GM12873 (cell line): ENCODE data around the gene TUBA3C.

Experiments
- CTCF ChIP-seq: IDR thresholded peaks from 2 replicates; pipeline ENCODE4 v1.5.1; 2012; ENCODE audit warnings: low read depth, mild to moderate bottlenecking, moderate library complexity, low read length, control low read depth; ENCODE audit not compliant: insufficient read depth; ENCODE audit errors: missing control alignments

The TUBA3C gene

GRCh38 chr13:19157461-19157860 lies 24.2 kb downstream of the TUBA3C start:
- no peak for TF ChIP-seq CTCF

GRCh38 chr13:19156013-19156825 lies 25.4 kb downstream of the TUBA3C start:
- no peak for TF ChIP-seq CTCF

GRCh38 chr13:19155321-19155861 lies 26.2 kb downstream of the TUBA3C start:
- TF ChIP-seq CTCF: no peak

- no peak for TF ChIP-seq CTCF
These were observed 26.8 kb downstream of the TUBA3C start for GRCh38 chr13:19154843-19155242.

- peak; percentile 20 for TF ChIP-seq CTCF
These were observed 27.7 kb downstream of the TUBA3C start for GRCh38 chr13:19153782-19154450.

GRCh38 chr13:19152403-19152802 lies 29.2 kb downstream of the TUBA3C start:
- TF ChIP-seq CTCF: no peak

GRCh38 chr13:19151581-19152263 lies 29.9 kb downstream of the TUBA3C start:
- TF ChIP-seq CTCF: no peak
